ENCODE measurements around the gene PPFIA1.
"Not testable (repeated sequence)": the region's sequence is repeated elsewhere in the genome, so short reads cannot be mapped to it uniquely, and the experiment has no call there.

PPFIA1 gene

GRCh38 chr11:70387564-70387963 lies 117.1 kb downstream of the PPFIA1 start:
- TF ChIP-seq CTCF (IDR thresholded peaks at IDR 0.05; ENCODE audit: borderline replicate concordance, insufficient read depth, low read depth, low read length): no peak
- H3K4me3 ChIP-seq (ENCODE audit: low read depth, low read length): no peak overlapping the region

- H3K4me3 ChIP-seq (ENCODE audit: low read depth, low read length): no peak overlapping the region
- no peak for TF ChIP-seq CTCF (IDR thresholded peaks at IDR 0.05; ENCODE audit: borderline replicate concordance, insufficient read depth, low read depth, low read length)
These were observed 118.7 kb downstream of the PPFIA1 start for GRCh38 chr11:70389201-70389600.

GRCh38 chr11:70390882-70391281 lies 120.4 kb downstream of the PPFIA1 start:
- H3K4me3 ChIP-seq (ENCODE audit: low read depth, low read length): not testable (repeated sequence)

- no peak overlapping the region for H3K4me3 ChIP-seq (ENCODE audit: low read depth, low read length)
- no peak for TF ChIP-seq CTCF (IDR thresholded peaks at IDR 0.05; ENCODE audit: borderline replicate concordance, insufficient read depth, low read depth, low read length)
These were observed 123.9 kb downstream of the PPFIA1 start for GRCh38 chr11:70394211-70394950.

GRCh38 chr11:70397336-70397982 lies 127.0 kb downstream of the PPFIA1 start:
- no peak for TF ChIP-seq CTCF (IDR thresholded peaks at IDR 0.05; ENCODE audit: borderline replicate concordance, insufficient read depth, low read depth, low read length)

GRCh38 chr11:70397983-70398833 lies 127.7 kb downstream of the PPFIA1 start, which contains the start of gene CTTN:
TSS of gene CTTN (plus strand) at chr11:70398529. CDS start at chr11:70407298, 8,769 bp downstream.
- no peak for TF ChIP-seq CTCF (IDR thresholded peaks at IDR 0.05; ENCODE audit: borderline replicate concordance, insufficient read depth, low read depth, low read length)
- peak within 1 kb of the TSS; percentile 69 for H3K4me3 ChIP-seq (ENCODE audit: low read depth, low read length)

More at GRCh38 chr11:70397336-70397982, 127.0 kb downstream of the PPFIA1 start:
- peak overlapping the region; percentile 69 for H3K4me3 ChIP-seq (ENCODE audit: low read depth, low read length)
